ENCODE results near the gene FN3KRP.

FN3KRP gene

GRCh38 chr17:82709676-82710498 lies 6.6 kb upstream of the FN3KRP start:
- no peak for DNase-seq (ENCODE audit: low spot score)

- DNase-seq (ENCODE audit: low spot score), result no peak
Measured at GRCh38 chr17:82710499-82711232, 5.8 kb upstream of the FN3KRP start.

GRCh38 chr17:82713071-82713723 lies 3.3 kb upstream of the FN3KRP start:
- DNase-seq (ENCODE audit: low spot score), result no peak

- DNase-seq (ENCODE audit: low spot score), result no peak
Measured at GRCh38 chr17:82718986-82719685, 2.6 kb downstream of the FN3KRP start.

- DNase-seq (ENCODE audit: low spot score), result no peak
Measured at GRCh38 chr17:82720204-82720603, 3.7 kb downstream of the FN3KRP start.

GRCh38 chr17:82722341-82723013 lies 6.0 kb downstream of the FN3KRP start:
- DNase-seq (ENCODE audit: low spot score), result no peak

GRCh38 chr17:82723169-82723807 lies 6.8 kb downstream of the FN3KRP start:
- DNase-seq (ENCODE audit: low spot score), result no peak

- DNase-seq (ENCODE audit: low spot score), result no peak
Measured at GRCh38 chr17:82726427-82726826, 9.9 kb downstream of the FN3KRP start.

GRCh38 chr17:82729479-82730260 lies 13.2 kb downstream of the FN3KRP start:
- DNase-seq (ENCODE audit: low spot score), result no peak

GRCh38 chr17:82732118-82732743 lies 15.7 kb downstream of the FN3KRP start:
- no peak for DNase-seq (ENCODE audit: low spot score)

GRCh38 chr17:82734987-82735866 lies 18.7 kb downstream of the FN3KRP start, which contains the start of gene FN3K:
FN3K (plus strand) TSS chr17:82735615; CDS start chr17:82735637, 22 bp downstream.
- peak; percentile 98 for DNase-seq (ENCODE audit: low spot score)

- DNase-seq (ENCODE audit: low spot score), result no peak
Measured at GRCh38 chr17:82736511-82737185, 20.1 kb downstream of the FN3KRP start.

- no peak for DNase-seq (ENCODE audit: low spot score)
Measured at GRCh38 chr17:82737967-82738877, 21.7 kb downstream of the FN3KRP start.

GRCh38 chr17:82740906-82741759 lies 24.6 kb downstream of the FN3KRP start:
- DNase-seq (ENCODE audit: low spot score), result no peak

- DNase-seq (ENCODE audit: low spot score), result no peak
Measured at GRCh38 chr17:82743344-82744219, 27.1 kb downstream of the FN3KRP start.

Measured in D341Med (cell line).